Measurements from ENCODE around the gene DGCR8. TPM values are rescaled to one million over a fixed set of nuclear protein-coding genes. Genes with fewer than 3 reads are reported as not detected.
A peak's percentile ranks its signal among the peaks of the same experiment; 100 is the strongest.

DGCR8 gene
- total RNA-seq, 1 donor from 2014 or later = 29.0 TPM

- no peaks in the 10 kb centered on the region for H3K9me3 Mint-ChIP-seq (ENCODE audit: unreplicated experiment)
- Histone ChIP-seq H3K9me3 (ENCODE audit: insufficient read depth, low read depth, low read length) (no peaks in the 10 kb centered on the region), H3K4me1 (ENCODE audit: insufficient read depth, low read length) (peaks cover 17% of the 10 kb centered on the region), H3K27ac (ENCODE audit: low read depth, low read length) (peak overlapping the region; percentile 82), H3K36me3 (ENCODE audit: insufficient read depth, low read length) (peaks cover 13% of the 10 kb centered on the region), H3K9ac (ENCODE audit: low read length) (peak overlapping the region; percentile 96), H3K4me3 (ENCODE audit: insufficient read depth, low read depth, low read length) (peak overlapping the region; percentile 73), H3K4me2 (ENCODE audit: low read length) (peak overlapping the region; percentile 85), H3K27me3 (ENCODE audit: insufficient read depth, low read length) (no peaks in the 10 kb centered on the region), H2AFZ (ENCODE audit: low read depth, low read length) (peak overlapping the region; percentile 77), H3K79me2 (ENCODE audit: insufficient read depth, low read length) (peaks cover 73% of the 10 kb centered on the region), H4K20me1 (ENCODE audit: insufficient read depth, low read length) (peaks cover 39% of the 10 kb centered on the region)
- H3K36me3 Mint-ChIP-seq (ENCODE audit: low read depth, unreplicated experiment) = peaks cover 12% of the 10 kb centered on the region
- peaks cover 3% of the 10 kb centered on the region for H3K4me1 Mint-ChIP-seq (ENCODE audit: low read depth, unreplicated experiment)
- FAIRE-seq (no peak), DNase-seq (ENCODE audit: low read depth) (no peak)
- peak overlapping the region; percentile 86 for H3K4me3 Mint-ChIP-seq (ENCODE audit: unreplicated experiment)
- peak overlapping the region; percentile 78 for H3K27ac Mint-ChIP-seq (ENCODE audit: unreplicated experiment)
- TF ChIP-seq EZH2 (IDR thresholded peaks at IDR 0.05; ENCODE audit: insufficient read depth, low read length) = no peak
- TF ChIP-seq CTCF (IDR thresholded peaks at IDR 0.05; ENCODE audit: insufficient read depth, low read depth, low read length) = no peak
- H3K27me3 Mint-ChIP-seq (ENCODE audit: low read depth, unreplicated experiment) = no peaks in the 10 kb centered on the region
These were observed 36.4 kb downstream of the DGCR8 start for GRCh38 chr22:20116376-20116950.

- peaks cover 17% of the 10 kb centered on the region for H3K4me1 ChIP-seq (ENCODE audit: insufficient read depth, low read length)
- H3K4me1 Mint-ChIP-seq (ENCODE audit: low read depth, unreplicated experiment) = peaks cover 3% of the 10 kb centered on the region
- no peaks in the 10 kb centered on the region for H3K9me3 ChIP-seq (ENCODE audit: insufficient read depth, low read depth, low read length)
- peak within 1 kb of the TSS; percentile 77 for H2AFZ ChIP-seq (ENCODE audit: low read depth, low read length)
- peaks cover 38% of the 10 kb centered on the region for H4K20me1 ChIP-seq (ENCODE audit: insufficient read depth, low read length)
- H3K27me3 Mint-ChIP-seq (ENCODE audit: low read depth, unreplicated experiment) = no peaks in the 10 kb centered on the region
- H3K36me3 Mint-ChIP-seq (ENCODE audit: low read depth, unreplicated experiment) = peaks cover 10% of the 10 kb centered on the region
- peak within 1 kb of the TSS; percentile 93 for H3K4me3 Mint-ChIP-seq (ENCODE audit: unreplicated experiment)
- H3K9me3 Mint-ChIP-seq (ENCODE audit: unreplicated experiment) = no peaks in the 10 kb centered on the region
- H3K4me2 ChIP-seq (ENCODE audit: low read length) = peak within 1 kb of the TSS; percentile 85
- FAIRE-seq (no peak), DNase-seq (ENCODE audit: low read depth) (peak; percentile 95)
- peak within 1 kb of the TSS; percentile 82 for H3K27ac ChIP-seq (ENCODE audit: low read depth, low read length)
- peaks cover 15% of the 10 kb centered on the region for H3K36me3 ChIP-seq (ENCODE audit: insufficient read depth, low read length)
- TF ChIP-seq CTCF (IDR thresholded peaks at IDR 0.05; ENCODE audit: insufficient read depth, low read depth, low read length) (no peak), EZH2 (IDR thresholded peaks at IDR 0.05; ENCODE audit: insufficient read depth, low read length) (no peak)
- H3K27ac Mint-ChIP-seq (ENCODE audit: unreplicated experiment) = peak within 1 kb of the TSS; percentile 89
- no peaks in the 10 kb centered on the region for H3K27me3 ChIP-seq (ENCODE audit: insufficient read depth, low read length)
- peaks cover 79% of the 10 kb centered on the region for H3K79me2 ChIP-seq (ENCODE audit: insufficient read depth, low read length)
- peak within 1 kb of the TSS; percentile 73 for H3K4me3 ChIP-seq (ENCODE audit: insufficient read depth, low read depth, low read length)
- peak within 1 kb of the TSS; percentile 96 for H3K9ac ChIP-seq (ENCODE audit: low read length)
These were observed 37.1 kb downstream of the DGCR8 start, which contains the start of gene TRMT2A for GRCh38 chr22:20116951-20117632. TSS of gene TRMT2A (minus strand) at chr22:20117226. CDS start at chr22:20116906, 320 bp downstream.

All from astrocyte (in vitro differentiated cells and primary cell).